ENCODE results near the gene PTPRCAP. TPM values are rescaled to one million over a fixed set of nuclear protein-coding genes. Genes with fewer than 3 reads are reported as not detected.

Gene PTPRCAP
- polyA plus RNA-seq, 1 donor from 2014 or later = 3.4 TPM

DNA sequence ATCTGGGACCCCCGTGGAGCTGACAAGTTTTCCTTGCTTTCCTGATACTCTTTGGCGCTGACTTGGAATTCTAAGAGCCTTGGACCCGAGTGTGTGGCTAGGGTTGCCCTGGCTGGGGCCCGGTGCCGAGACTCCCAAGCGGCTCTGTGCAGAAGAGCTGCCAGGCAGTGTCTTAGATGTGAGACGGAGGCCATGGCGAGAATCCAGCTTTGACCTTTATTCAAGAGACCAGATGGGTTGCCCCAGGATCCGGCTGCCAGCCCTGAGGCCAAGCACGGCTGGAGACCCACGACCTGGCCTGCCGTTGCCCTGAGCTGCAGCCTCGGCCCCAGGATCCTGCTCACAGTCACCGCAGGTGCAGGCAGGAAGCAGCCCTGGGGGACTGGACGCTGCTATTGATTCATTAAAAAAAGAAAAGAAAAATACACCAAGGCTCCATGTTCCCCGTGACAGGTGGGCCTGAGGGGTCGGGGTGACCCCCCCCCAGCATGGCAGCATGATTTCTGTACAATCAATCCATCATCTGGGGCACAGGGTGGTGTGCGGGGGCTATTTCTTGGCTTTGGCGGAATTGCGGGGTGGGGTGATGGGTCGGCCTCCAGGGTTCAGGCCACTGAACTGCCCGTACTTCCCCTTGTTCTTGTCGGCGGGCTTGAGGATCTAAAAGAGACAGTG is 39.4 kb downstream of the PTPRCAP start:
- H3F3A ChIP-seq (ENCODE audit: insufficient read depth, low read length, poor library complexity, severe bottlenecking) = no peaks in the 10 kb centered on the region
- no peak overlapping the region for H3K27ac ChIP-seq (ENCODE audit: low read length)
- H3K36me3 ChIP-seq (ENCODE audit: insufficient read depth, low read length) = no peaks in the 10 kb centered on the region
- no peaks in the 10 kb centered on the region for H4K20me1 ChIP-seq (ENCODE audit: insufficient read depth)
- TF ChIP-seq, protein P1, sequence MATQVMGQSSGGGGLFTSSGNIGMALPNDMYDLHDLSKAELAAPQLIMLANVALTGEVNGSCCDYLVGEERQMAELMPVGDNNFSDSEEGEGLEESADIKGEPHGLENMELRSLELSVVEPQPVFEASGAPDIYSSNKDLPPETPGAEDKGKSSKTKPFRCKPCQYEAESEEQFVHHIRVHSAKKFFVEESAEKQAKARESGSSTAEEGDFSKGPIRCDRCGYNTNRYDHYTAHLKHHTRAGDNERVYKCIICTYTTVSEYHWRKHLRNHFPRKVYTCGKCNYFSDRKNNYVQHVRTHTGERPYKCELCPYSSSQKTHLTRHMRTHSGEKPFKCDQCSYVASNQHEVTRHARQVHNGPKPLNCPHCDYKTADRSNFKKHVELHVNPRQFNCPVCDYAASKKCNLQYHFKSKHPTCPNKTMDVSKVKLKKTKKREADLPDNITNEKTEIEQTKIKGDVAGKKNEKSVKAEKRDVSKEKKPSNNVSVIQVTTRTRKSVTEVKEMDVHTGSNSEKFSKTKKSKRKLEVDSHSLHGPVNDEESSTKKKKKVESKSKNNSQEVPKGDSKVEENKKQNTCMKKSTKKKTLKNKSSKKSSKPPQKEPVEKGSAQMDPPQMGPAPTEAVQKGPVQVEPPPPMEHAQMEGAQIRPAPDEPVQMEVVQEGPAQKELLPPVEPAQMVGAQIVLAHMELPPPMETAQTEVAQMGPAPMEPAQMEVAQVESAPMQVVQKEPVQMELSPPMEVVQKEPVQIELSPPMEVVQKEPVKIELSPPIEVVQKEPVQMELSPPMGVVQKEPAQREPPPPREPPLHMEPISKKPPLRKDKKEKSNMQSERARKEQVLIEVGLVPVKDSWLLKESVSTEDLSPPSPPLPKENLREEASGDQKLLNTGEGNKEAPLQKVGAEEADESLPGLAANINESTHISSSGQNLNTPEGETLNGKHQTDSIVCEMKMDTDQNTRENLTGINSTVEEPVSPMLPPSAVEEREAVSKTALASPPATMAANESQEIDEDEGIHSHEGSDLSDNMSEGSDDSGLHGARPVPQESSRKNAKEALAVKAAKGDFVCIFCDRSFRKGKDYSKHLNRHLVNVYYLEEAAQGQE (IDR thresholded peaks at IDR 0.05; ENCODE audit: borderline replicate concordance) = no peak
- TF ChIP-seq EZH2 (IDR thresholded peaks at IDR 0.05; ENCODE audit: borderline replicate concordance, insufficient read depth, low read length, poor library complexity, severe bottlenecking) (no peak), TAF1 (IDR thresholded peaks at IDR 0.05; ENCODE audit: low read depth) (no peak), RAD21 (conservative IDR thresholded peaks at IDR 0.05) (no peak), SMC3 (conservative IDR thresholded peaks at IDR 0.05; ENCODE audit: poor library complexity) (no peak), POLR2AphosphoS5 (IDR thresholded peaks at IDR 0.05) (no peak), EP300 (conservative IDR thresholded peaks at IDR 0.05; ENCODE audit: poor library complexity, severe bottlenecking) (no peak), MXI1 (conservative IDR thresholded peaks at IDR 0.05; ENCODE audit: poor library complexity, severe bottlenecking) (no peak)
- TF ChIP-seq, protein P2, sequence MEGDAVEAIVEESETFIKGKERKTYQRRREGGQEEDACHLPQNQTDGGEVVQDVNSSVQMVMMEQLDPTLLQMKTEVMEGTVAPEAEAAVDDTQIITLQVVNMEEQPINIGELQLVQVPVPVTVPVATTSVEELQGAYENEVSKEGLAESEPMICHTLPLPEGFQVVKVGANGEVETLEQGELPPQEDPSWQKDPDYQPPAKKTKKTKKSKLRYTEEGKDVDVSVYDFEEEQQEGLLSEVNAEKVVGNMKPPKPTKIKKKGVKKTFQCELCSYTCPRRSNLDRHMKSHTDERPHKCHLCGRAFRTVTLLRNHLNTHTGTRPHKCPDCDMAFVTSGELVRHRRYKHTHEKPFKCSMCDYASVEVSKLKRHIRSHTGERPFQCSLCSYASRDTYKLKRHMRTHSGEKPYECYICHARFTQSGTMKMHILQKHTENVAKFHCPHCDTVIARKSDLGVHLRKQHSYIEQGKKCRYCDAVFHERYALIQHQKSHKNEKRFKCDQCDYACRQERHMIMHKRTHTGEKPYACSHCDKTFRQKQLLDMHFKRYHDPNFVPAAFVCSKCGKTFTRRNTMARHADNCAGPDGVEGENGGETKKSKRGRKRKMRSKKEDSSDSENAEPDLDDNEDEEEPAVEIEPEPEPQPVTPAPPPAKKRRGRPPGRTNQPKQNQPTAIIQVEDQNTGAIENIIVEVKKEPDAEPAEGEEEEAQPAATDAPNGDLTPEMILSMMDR (IDR thresholded peaks at IDR 0.05; ENCODE audit: poor library complexity, severe bottlenecking) = no peak
- H3K4me2 ChIP-seq (ENCODE audit: low read length) = no peak overlapping the region
- H3K27me3 ChIP-seq (ENCODE audit: insufficient read depth, low read depth, low read length) = no peaks in the 10 kb centered on the region
- H2AFZ ChIP-seq (ENCODE audit: low read depth, low read length) = no peak overlapping the region
- H3K9me2 ChIP-seq (ENCODE audit: insufficient read depth, low read length) = no peaks in the 10 kb centered on the region
- peaks cover 11% of the 10 kb centered on the region for H3K79me2 ChIP-seq (replicated peaks; ENCODE audit: insufficient read depth, low read length)
- no peak overlapping the region for H3K4me3 ChIP-seq (ENCODE audit: low read length)
- no peak overlapping the region for H3K9ac ChIP-seq (ENCODE audit: low read length)
- no peaks in the 10 kb centered on the region for H3K9me3 ChIP-seq (ENCODE audit: low read length)

DNA sequence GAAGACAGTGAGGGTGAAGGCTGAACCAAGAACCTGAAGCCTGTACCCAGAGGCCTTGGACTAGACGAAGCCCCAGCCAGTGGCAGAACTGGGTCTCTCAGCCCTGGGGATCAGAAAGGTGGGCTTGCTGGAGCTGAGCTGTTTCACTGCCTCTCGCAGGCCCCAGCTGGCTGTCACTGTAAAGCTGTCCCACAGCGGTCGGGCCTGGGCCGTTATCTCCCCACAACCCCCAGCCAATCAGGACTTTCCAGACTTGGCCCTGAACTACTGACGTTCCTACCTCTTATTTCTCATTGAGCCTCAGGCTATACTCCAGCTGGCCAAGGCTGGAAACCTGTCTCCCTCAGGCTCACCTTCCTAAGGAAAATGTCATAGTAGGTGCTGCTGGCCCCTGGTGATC is 39.9 kb downstream of the PTPRCAP start:
- H2AFZ ChIP-seq (ENCODE audit: low read depth, low read length) = no peak overlapping the region
- H3K9me2 ChIP-seq (ENCODE audit: insufficient read depth, low read length) = no peaks in the 10 kb centered on the region
- H3K4me3 ChIP-seq (ENCODE audit: low read length) = no peak overlapping the region
- no peaks in the 10 kb centered on the region for H3K27me3 ChIP-seq (ENCODE audit: insufficient read depth, low read depth, low read length)
- H4K20me1 ChIP-seq (ENCODE audit: insufficient read depth) = no peaks in the 10 kb centered on the region
- no peak overlapping the region for H3K27ac ChIP-seq (ENCODE audit: low read length)
- H3K79me2 ChIP-seq (replicated peaks; ENCODE audit: insufficient read depth, low read length) = peaks cover 11% of the 10 kb centered on the region
- H3K9ac ChIP-seq (ENCODE audit: low read length) = no peak overlapping the region
- H3K4me2 ChIP-seq (ENCODE audit: low read length) = no peak overlapping the region
- no peaks in the 10 kb centered on the region for H3K36me3 ChIP-seq (ENCODE audit: insufficient read depth, low read length)
- H3F3A ChIP-seq (ENCODE audit: insufficient read depth, low read length, poor library complexity, severe bottlenecking) = no peaks in the 10 kb centered on the region
- TF ChIP-seq EP300 (conservative IDR thresholded peaks at IDR 0.05; ENCODE audit: poor library complexity, severe bottlenecking) = no peak
- TF ChIP-seq, protein P2 (IDR thresholded peaks at IDR 0.05; ENCODE audit: poor library complexity, severe bottlenecking) = no peak
- TF ChIP-seq TAF1 (IDR thresholded peaks at IDR 0.05; ENCODE audit: low read depth) = no peak
- no peaks in the 10 kb centered on the region for H3K9me3 ChIP-seq (ENCODE audit: low read length)

Measured in neural cell (in vitro differentiated cells).